ENCODE data around the gene NRP2.

DNA sequence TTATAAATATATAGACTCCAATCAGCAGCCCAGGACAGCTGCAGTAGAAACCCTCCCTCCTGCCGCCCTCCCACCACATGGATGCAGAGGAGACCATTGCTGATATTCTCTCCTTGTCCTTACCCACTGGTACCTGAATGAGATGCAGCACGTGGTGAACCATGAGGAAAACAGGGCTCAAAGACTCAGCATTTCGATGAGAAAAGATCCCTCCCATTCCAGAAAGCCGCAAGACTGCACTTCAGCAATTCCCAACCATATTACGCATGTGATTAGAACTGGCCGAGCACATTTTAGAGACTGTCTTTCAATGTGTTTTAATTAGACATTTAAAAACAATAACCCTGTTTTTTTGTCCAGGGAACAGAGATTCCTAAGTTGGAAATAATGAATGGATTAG, 125.5 kb downstream of the NRP2 start:
- TF ChIP-seq, protein P1, sequence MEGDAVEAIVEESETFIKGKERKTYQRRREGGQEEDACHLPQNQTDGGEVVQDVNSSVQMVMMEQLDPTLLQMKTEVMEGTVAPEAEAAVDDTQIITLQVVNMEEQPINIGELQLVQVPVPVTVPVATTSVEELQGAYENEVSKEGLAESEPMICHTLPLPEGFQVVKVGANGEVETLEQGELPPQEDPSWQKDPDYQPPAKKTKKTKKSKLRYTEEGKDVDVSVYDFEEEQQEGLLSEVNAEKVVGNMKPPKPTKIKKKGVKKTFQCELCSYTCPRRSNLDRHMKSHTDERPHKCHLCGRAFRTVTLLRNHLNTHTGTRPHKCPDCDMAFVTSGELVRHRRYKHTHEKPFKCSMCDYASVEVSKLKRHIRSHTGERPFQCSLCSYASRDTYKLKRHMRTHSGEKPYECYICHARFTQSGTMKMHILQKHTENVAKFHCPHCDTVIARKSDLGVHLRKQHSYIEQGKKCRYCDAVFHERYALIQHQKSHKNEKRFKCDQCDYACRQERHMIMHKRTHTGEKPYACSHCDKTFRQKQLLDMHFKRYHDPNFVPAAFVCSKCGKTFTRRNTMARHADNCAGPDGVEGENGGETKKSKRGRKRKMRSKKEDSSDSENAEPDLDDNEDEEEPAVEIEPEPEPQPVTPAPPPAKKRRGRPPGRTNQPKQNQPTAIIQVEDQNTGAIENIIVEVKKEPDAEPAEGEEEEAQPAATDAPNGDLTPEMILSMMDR (IDR thresholded peaks at IDR 0.05): no peak
- TF ChIP-seq POLR2A (IDR thresholded peaks at IDR 0.05): no peak
